Fibroblast of mammary gland (primary cell): ENCODE data around the gene CTDP1.

Source experiments
- DNase-seq: peaks from one replicate; pipeline ENCODE4 v3.0.0-alpha.2; 2010; ENCODE audit warnings: low read depth
- H3K4me3 ChIP-seq: 2 replicates; pipeline ENCODE4 v1.5.1; 2011; ENCODE audit warnings: low read depth, mild to moderate bottlenecking, low read length, moderate library complexity; ENCODE audit not compliant: control insufficient read depth
- TF ChIP-seq, protein P1 (sequence below): conservative IDR thresholded peaks from 2 replicates; pipeline ENCODE4 v1.5.1; 2011; ENCODE audit warnings: low read depth, low read length, inconsistent platforms; ENCODE audit not compliant: control insufficient read depth, insufficient read depth

The CTDP1 gene

DNA sequence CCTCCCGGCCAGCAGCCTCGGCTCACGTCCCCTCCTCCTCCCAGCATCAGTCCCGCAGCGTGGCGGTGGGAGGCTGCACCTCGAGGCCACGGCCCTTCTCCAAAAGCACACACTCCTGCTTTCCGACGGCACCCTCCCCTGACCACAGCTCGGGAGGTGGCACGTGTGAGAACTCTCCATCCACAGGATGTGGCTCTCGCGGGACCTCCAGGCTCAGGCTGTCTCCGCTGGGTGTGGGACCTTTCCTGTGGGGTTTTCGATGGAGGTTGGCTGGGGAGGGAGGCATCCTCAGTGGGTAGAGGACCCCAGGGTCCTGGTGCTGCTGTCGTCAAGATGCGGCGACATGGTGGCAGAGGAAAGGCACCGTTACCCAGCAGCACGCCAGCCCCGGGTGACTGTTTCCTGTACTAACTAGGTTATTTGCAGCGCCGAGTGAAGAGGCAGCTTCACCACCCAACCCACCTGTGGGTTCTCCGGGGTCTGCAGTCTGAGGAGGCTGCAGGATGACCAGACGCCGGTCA, 75.3 kb downstream of the CTDP1 start:
- TF ChIP-seq, protein P1, sequence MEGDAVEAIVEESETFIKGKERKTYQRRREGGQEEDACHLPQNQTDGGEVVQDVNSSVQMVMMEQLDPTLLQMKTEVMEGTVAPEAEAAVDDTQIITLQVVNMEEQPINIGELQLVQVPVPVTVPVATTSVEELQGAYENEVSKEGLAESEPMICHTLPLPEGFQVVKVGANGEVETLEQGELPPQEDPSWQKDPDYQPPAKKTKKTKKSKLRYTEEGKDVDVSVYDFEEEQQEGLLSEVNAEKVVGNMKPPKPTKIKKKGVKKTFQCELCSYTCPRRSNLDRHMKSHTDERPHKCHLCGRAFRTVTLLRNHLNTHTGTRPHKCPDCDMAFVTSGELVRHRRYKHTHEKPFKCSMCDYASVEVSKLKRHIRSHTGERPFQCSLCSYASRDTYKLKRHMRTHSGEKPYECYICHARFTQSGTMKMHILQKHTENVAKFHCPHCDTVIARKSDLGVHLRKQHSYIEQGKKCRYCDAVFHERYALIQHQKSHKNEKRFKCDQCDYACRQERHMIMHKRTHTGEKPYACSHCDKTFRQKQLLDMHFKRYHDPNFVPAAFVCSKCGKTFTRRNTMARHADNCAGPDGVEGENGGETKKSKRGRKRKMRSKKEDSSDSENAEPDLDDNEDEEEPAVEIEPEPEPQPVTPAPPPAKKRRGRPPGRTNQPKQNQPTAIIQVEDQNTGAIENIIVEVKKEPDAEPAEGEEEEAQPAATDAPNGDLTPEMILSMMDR, result no peak
- DNase-seq, result no peak
- H3K4me3 ChIP-seq, result no peak overlapping the region

DNA sequence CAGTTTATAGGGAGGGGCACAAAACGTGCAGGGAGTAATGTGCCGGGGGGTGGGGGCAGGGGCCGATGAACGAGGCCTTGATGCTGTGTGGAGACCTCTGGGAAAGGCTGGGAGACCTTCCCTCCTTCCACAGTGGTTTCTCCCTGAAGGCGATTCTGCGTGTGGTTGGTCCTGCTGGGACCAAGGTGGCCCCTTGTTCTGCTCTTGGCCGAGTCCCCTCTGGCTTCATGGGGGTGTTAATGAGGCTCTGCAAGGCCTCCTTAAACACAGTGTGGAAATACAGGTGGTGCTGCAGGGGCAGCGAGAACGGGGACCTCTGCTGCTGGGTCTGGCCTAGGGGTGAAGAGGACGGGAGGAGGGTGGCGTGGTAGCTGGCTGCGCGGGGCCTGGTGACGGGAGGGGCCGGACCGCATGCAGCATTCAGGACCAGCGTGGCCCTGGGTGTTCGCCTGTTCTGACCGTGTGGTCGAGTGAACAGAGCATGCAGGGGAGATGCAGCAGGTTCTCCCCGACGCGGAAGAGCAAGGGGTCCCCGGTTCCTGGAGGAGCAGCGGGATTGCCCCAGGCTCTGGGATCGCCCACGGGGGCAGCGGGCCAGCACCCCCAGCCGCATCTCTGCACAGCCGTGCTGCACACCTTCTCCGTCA, 76.0 kb downstream of the CTDP1 start:
- no peak overlapping the region for H3K4me3 ChIP-seq
- DNase-seq, result no peak
- TF ChIP-seq, protein P1, result no peak

DNA sequence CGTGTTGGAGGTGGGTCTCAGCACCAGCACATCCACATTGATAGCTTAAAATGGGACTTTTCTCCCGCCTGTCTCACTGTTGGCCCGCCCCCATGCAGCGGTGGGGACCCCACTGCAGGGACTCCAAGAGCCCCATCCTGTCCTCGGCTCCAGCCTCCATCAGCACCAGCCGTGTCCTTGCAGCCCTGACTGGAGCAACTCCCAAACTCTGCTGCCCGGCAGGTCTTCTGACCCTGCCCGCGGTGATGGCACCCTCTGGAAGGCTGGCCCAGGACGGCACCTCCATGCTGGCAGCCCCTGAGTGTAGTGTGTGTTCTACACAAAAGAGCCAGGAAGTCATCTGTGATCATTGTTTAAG, 76.5 kb downstream of the CTDP1 start:
- no peak overlapping the region for H3K4me3 ChIP-seq
- TF ChIP-seq, protein P1, result no peak
- DNase-seq, result no peak

DNA sequence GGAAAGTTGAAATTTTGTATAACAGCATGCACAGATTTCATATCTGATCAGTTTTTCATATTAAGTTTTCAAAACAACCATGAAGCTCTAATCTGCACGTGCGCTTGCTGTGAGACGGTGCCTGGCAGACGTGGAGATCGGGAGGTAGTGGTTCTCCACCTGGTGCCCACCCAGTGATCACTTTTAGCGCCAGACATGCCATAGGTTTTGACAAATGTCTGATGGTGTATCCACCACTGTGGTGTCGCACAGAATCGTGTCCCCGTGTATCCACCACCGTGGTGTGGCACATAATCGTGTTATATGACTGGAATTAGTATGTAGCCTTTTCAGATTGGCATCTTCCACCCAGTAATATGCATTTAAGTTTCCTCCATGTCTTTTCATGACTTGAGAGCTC, 77.2 kb downstream of the CTDP1 start:
- H3K4me3 ChIP-seq, result no peak overlapping the region
- TF ChIP-seq, protein P1, result no peak
- no peak for DNase-seq

DNA sequence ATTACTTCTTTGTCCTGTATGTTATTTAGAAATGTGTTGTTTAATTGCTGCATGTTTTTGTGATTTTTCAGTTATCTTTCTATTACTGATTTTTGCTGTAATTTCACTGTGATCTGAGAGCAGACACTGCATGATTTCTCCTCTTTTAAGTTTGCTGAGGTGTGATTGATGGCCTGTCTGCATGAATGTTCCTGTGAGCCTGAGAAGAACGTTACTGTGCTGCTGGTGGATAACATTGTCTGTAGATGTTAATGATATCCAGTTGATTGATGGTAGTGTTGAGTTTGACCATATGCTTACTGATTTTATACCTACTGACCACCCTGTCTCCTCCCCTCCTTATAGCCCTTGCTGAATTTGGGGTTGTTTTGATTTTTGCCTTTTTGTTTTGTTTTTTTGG, 80.7 kb downstream of the CTDP1 start:
- no peak overlapping the region for H3K4me3 ChIP-seq
- no peak for DNase-seq
- TF ChIP-seq, protein P1, result no peak

DNA sequence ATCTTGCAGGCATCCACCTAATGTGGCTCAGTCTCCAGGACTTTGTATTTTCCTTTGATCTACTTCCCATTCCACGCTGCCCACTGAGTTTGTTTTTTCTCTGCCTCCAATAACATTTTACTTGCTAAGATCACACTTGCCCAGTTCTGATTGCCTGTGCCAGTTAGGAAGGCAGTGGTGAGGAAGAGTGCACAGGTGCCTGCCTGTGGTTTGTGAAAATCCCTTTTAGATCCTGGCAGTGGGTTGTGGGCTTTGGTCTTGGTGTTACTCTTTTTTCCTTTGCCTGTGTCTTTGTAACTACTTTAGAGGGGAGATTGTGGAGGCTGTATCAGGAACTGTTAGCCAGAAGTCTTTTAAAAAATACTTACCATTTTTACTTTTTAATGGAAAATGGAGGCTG, 81.3 kb downstream of the CTDP1 start:
- no peak for DNase-seq
- TF ChIP-seq, protein P1, result no peak
- H3K4me3 ChIP-seq, result no peak overlapping the region

DNA sequence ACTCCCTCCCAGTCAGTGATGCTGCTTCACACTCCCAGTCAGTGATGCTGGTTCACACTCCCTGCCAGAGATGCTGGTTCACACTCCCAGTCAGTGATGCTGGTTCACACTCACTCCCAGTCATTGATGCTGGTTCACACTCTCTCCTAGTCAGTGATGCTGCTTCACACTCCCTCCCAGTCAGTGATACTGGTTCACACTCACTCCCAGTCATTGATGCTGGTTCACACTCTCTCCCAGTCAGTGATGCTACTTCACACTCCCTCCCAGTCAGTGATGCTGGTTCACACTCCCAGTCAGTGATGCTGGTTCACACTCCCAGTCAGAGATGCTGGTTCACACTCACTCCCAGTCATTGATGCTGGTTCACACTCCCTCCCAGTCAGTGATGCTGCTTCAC, 83.8 kb downstream of the CTDP1 start:
- no peak for DNase-seq
- no peak overlapping the region for H3K4me3 ChIP-seq
- TF ChIP-seq, protein P1, result no peak
